ENCODE measurements around the gene APPBP2. TPM values are rescaled to one million over a fixed set of nuclear protein-coding genes. Genes with fewer than 3 reads are reported as not detected.

APPBP2 gene
- total and polyA plus RNA-seq, 2 of the 8 experiments (the other 6 are each of a cell fraction or from before 2014, with no cell fraction given), result 3.3 to 18.0 TPM

DNA sequence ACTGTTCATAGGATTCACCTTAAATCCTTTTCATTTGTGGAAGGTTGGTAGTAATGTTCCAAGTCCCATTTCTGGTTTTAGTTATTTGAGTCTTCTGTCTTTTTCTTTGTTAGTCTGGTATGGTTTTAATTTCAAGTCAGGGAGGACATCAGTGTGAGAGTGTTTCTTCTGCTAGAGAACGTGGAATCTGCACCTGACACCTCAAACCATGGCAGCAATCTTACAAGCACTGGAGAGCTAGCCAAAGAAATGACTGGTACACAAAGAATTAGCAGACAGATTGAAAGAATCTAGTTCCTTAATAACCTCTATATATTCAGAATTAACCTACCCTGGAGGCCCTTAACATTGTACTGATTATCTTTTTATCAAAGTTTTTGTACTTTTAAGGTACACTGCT is 53.6 kb downstream of the APPBP2 start (continued):
- TF ChIP-seq SP2 (IDR thresholded peaks at IDR 0.05; ENCODE audit: low read length), result no peak
- no peak for TF ChIP-seq CTBP2 (IDR thresholded peaks at IDR 0.05; ENCODE audit: borderline replicate concordance, insufficient read depth, insufficient read length, low read length)

Data from H1 (cell line).